PC-3 (cell line): ENCODE data around the gene SCIN. TPM values are rescaled to one million over a fixed set of nuclear protein-coding genes. Genes with fewer than 3 reads are reported as not detected.

Source experiments
- ATAC-seq: fragments of 200-7000 bp; cut with Tn5 transposase; 2 replicates; pipeline ENCODE4 v1.9.1; 2020; ENCODE audit warnings: mild to moderate bottlenecking, moderate library complexity
- BruUV-seq: library from RNA; stranded (reverse); fragments of 400-500 nt; replicated peaks from 2 replicates; lab custom pipeline; 2021; lab: Mats Ljungman, UMichigan
- CTCF ChIA-PET: fragments of 300-600 bp; sonication (Branson Sonifier 250); formaldehyde crosslinking; loops from one replicate; lab custom pipeline; 2022; ENCODE audit warnings: antibody characterized with exemption; lab: Charles Lee
- POLR2A ChIA-PET: fragments of 300-600 bp; sonication (Branson Sonifier 250); formaldehyde crosslinking; loops from one replicate; lab custom pipeline; 2022; ENCODE audit warnings: antibody characterized with exemption; ENCODE audit not compliant: unreplicated experiment; lab: Charles Lee
- DNase-seq: peaks from one replicate; pipeline ENCODE4 v3.0.0-alpha.2; 2015
- H2AFZ ChIP-seq: fragments of 300-600 bp; sonication (generic); 2 replicates; pipeline ENCODE4 v1.6.0; 2016; ENCODE audit warnings: antibody characterized with exemption, low read length
- H3F3A ChIP-seq: fragments of 300-600 bp; sonication (generic); one replicate; pipeline ENCODE4 v1.6.0; 2017; ENCODE audit warnings: antibody characterized with exemption, low read length, control low read depth, mild to moderate bottlenecking; ENCODE audit not compliant: unreplicated experiment
- H3K27ac ChIP-seq: fragments of 300-600 bp; sonication (generic); 2 replicates; pipeline ENCODE4 v1.5.1; 2016; ENCODE audit warnings: mild to moderate bottlenecking, low read length
- H3K27me3 ChIP-seq: fragments of 300-600 bp; sonication (generic); 2 replicates; pipeline ENCODE4 v1.6.1; 2016; ENCODE audit warnings: low read length, mixed read lengths
- H3K36me3 ChIP-seq: fragments of 300-600 bp; sonication (generic); 2 replicates; pipeline ENCODE4 v1.6.1; 2016; ENCODE audit warnings: low read depth, mixed run types, low read length, mixed read lengths
- H3K4me1 ChIP-seq: fragments of 300-600 bp; sonication (generic); 2 replicates; pipeline ENCODE4 v1.5.1; 2016; ENCODE audit warnings: low read length; ENCODE audit not compliant: insufficient read depth
- H3K4me2 ChIP-seq: fragments of 300-600 bp; sonication (generic); 2 replicates; pipeline ENCODE4 v1.6.0; 2016; ENCODE audit warnings: low read length
- H3K4me3 ChIP-seq: fragments of 300-600 bp; sonication (generic); 2 replicates; pipeline ENCODE4 v1.5.1; 2016; ENCODE audit warnings: mild to moderate bottlenecking, low read length, mixed read lengths
- H3K79me2 ChIP-seq: fragments of 300-600 bp; sonication (generic); 2 replicates; pipeline ENCODE4 v1.6.1; 2017; ENCODE audit warnings: low read length, mixed read lengths
- H3K9ac ChIP-seq: fragments of 300-600 bp; sonication (generic); 2 replicates; pipeline ENCODE4 v1.6.0; 2016; ENCODE audit warnings: mild to moderate bottlenecking, low read length
- H3K9me2 ChIP-seq: fragments of 300-600 bp; sonication (generic); replicated peaks from 2 replicates; pipeline ENCODE4 v1.6.1; 2016; ENCODE audit warnings: mixed run types, low read length, mixed read lengths
- H3K9me3 ChIP-seq: fragments of 300-600 bp; sonication (generic); 2 replicates; pipeline ENCODE4 v1.6.1; 2016; ENCODE audit warnings: low read length, mixed read lengths
- H4K20me1 ChIP-seq: fragments of 300-600 bp; sonication (generic); 2 replicates; pipeline ENCODE4 v1.6.1; 2016; ENCODE audit warnings: low read length, mixed read lengths
- CTCF ChIP-seq: fragments of 300-600 bp; sonication (generic); conservative IDR thresholded peaks from 2 replicates; pipeline ENCODE4 v1.5.1; 2017; ENCODE audit warnings: antibody characterized with exemption, low read depth, mild to moderate bottlenecking, low read length
- EZH2 ChIP-seq: fragments of 300-600 bp; sonication (generic); IDR thresholded peaks from one replicate; pipeline ENCODE4 v1.6.1; 2017; ENCODE audit warnings: antibody characterized with exemption, mild to moderate bottlenecking, low read length; ENCODE audit not compliant: unreplicated experiment
- EZH2phosphoT487 ChIP-seq: fragments of 300-600 bp; sonication (generic); IDR thresholded peaks from 2 replicates; pipeline ENCODE4 v1.6.1; 2018; ENCODE audit warnings: mild to moderate bottlenecking, antibody characterized with exemption, low read length, borderline replicate concordance
- intact Hi-C: fragments of 100-400 bp; cut with micrococcal nuclease; formaldehyde crosslinking; loops from 2 replicates; pipeline ENCODE4 v1.9.0; 2023
- total RNA-seq: library from RNA; depleted of rRNA; stranded (reverse); fragments of >200 nt; gene quantifications from 2 replicates; pipeline ENCODE4 v1.2.3, GENCODE V29; 2014

Gene SCIN
- total RNA-seq, 1 experiment from 2014 or later, result 0.91 TPM

GRCh38 chr7:12609561-12609960, 39.0 kb downstream of the SCIN start:
- Histone ChIP-seq H3K36me3 (no peaks in the 10 kb centered on the region), H3K4me3 (no peak overlapping the region), H3K9me2 (no peaks in the 10 kb centered on the region), H2AFZ (no peak overlapping the region), H3K79me2 (no peaks in the 10 kb centered on the region), H3K4me1 (peaks cover 4% of the 10 kb centered on the region; the same call in 1 of the 2 replicates), H3F3A (no peaks in the 10 kb centered on the region), H4K20me1 (no peaks in the 10 kb centered on the region), H3K4me2 (no peak overlapping the region), H3K27ac (no peak overlapping the region), H3K27me3 (no peaks in the 10 kb centered on the region), H3K9ac (no peak overlapping the region), H3K9me3 (no peaks in the 10 kb centered on the region)
- ChIA-PET POLR2A (no interaction called here), CTCF (no interaction called here)
- BruUV-seq, result no TSS peak
- TF ChIP-seq EZH2phosphoT487, result no peak
- TF ChIP-seq CTCF, result no peak
- no peak for TF ChIP-seq EZH2
- intact Hi-C loops, result no loop called here
- DNase-seq (no peak), ATAC-seq (no peak)

- CTCF ChIA-PET, result no interaction called here
- TF ChIP-seq CTCF, result no peak
- no peak for TF ChIP-seq EZH2
- TF ChIP-seq EZH2phosphoT487, result no peak
Measured at GRCh38 chr7:12610899-12611298, 40.4 kb downstream of the SCIN start.

GRCh38 chr7:12612622-12613021, 42.1 kb downstream of the SCIN start:
- ChIA-PET CTCF (no interaction called here), POLR2A (no interaction called here)
- Histone ChIP-seq H3K4me2 (no peak overlapping the region), H3K4me1 (peaks cover 4% of the 10 kb centered on the region; the same call in 1 of the 2 replicates), H3F3A (no peaks in the 10 kb centered on the region), H4K20me1 (no peaks in the 10 kb centered on the region), H2AFZ (no peak overlapping the region), H3K36me3 (no peaks in the 10 kb centered on the region), H3K9ac (no peak overlapping the region), H3K27me3 (no peaks in the 10 kb centered on the region), H3K9me3 (no peaks in the 10 kb centered on the region), H3K4me3 (no peak overlapping the region), H3K9me2 (no peaks in the 10 kb centered on the region), H3K79me2 (no peaks in the 10 kb centered on the region), H3K27ac (no peak overlapping the region)
- intact Hi-C loops, result no loop called here
- no peak for TF ChIP-seq EZH2
- no peak for TF ChIP-seq EZH2phosphoT487
- TF ChIP-seq CTCF, result no peak
- DNase-seq (no peak), ATAC-seq (no peak)
- BruUV-seq, result no TSS peak

More at GRCh38 chr7:12610899-12611298, 40.4 kb downstream of the SCIN start:
- POLR2A ChIA-PET, result no interaction called here
- Histone ChIP-seq H3K27ac (no peak overlapping the region), H3K27me3 (no peaks in the 10 kb centered on the region), H3F3A (no peaks in the 10 kb centered on the region), H3K36me3 (no peaks in the 10 kb centered on the region), H3K79me2 (no peaks in the 10 kb centered on the region), H4K20me1 (no peaks in the 10 kb centered on the region), H3K9me3 (no peaks in the 10 kb centered on the region), H3K4me3 (no peak overlapping the region), H3K9ac (no peak overlapping the region), H3K9me2 (no peaks in the 10 kb centered on the region), H3K4me2 (no peak overlapping the region), H3K4me1 (peaks cover 4% of the 10 kb centered on the region; the same call in 1 of the 2 replicates), H2AFZ (no peak overlapping the region)
- peak; percentile 57; the same call in 1 of the 2 replicates for ATAC-seq
- DNase-seq, result peak; percentile 10
- intact Hi-C loops, result no loop called here
- BruUV-seq, result no TSS peak
